ENCODE data around the gene RPL13. TPM values are rescaled to one million over a fixed set of nuclear protein-coding genes. Genes with fewer than 3 reads are reported as not detected.

The RPL13 gene
- total RNA-seq, 1 experiment from 2014 or later, result 2,846 TPM

- H3K9me3 ChIP-seq, result no peaks in the 10 kb centered on the region
- peaks cover 12% of the 10 kb centered on the region for H3K4me1 ChIP-seq
- ChIA-PET CTCF (no interaction called here), POLR2A (no interaction called here)
- 0 out of 2 replicates have a peak, but pooled peaks cover under 1% of the 10 kb centered on the region for H3K36me3 ChIP-seq (ENCODE audit: control insufficient read depth, insufficient read depth, low read length)
- Mint-ChIP-seq H3K27ac (ENCODE audit: unreplicated experiment) (no peak overlapping the region), H3K4me3 (ENCODE audit: unreplicated experiment) (no peak overlapping the region), H3K27me3 (ENCODE audit: insufficient read depth, unreplicated experiment) (no peaks in the 10 kb centered on the region), H3K4me1 (ENCODE audit: low read depth, unreplicated experiment) (peaks cover 8% of the 10 kb centered on the region), H3K36me3 (ENCODE audit: insufficient read depth, unreplicated experiment) (peaks cover 81% of the 10 kb centered on the region), H3K9me3 (ENCODE audit: unreplicated experiment) (no peaks in the 10 kb centered on the region)
- no peak for TF ChIP-seq CTCF (IDR thresholded peaks at IDR 0.05; ENCODE audit: insufficient read depth in 1 of 2, low read depth in 1 of 2, low read length in 1 of 2, severe bottlenecking in 1 of 2, unreplicated experiment in 1 of 2)
- no peak for DNase-seq
- H3K27me3 ChIP-seq (replicated peaks; ENCODE audit: control insufficient read depth, insufficient read depth, low read length), result no peaks in the 10 kb centered on the region
- no peak overlapping the region for H3K4me3 ChIP-seq (ENCODE audit: low read depth, low read length)
- intact Hi-C loops (cut with micrococcal nuclease; ENCODE audit: unreplicated experiment), result no loop called here
- no TSS peak for BruUV-seq (replicated peaks)
Measured at GRCh38 chr16:89555780-89556179, 4.7 kb upstream of the RPL13 start.

- CTCF ChIA-PET, result interaction anchor here (0.6 to 1.4 kb wide), 9 partner anchors 20 to 704 kb away, joined by 3 to 9 read pairs (median 4); partner anchors contain the start of gene SPG7
- Mint-ChIP-seq H3K4me1 (ENCODE audit: low read depth, unreplicated experiment) (peaks cover 12% of the 10 kb centered on the region), H3K4me3 (ENCODE audit: unreplicated experiment) (peak overlapping the region; percentile 24)
Measured at GRCh38 chr16:89556750-89557689, 3.5 kb upstream of the RPL13 start.

More at GRCh38 chr16:89556750-89557689, 3.5 kb upstream of the RPL13 start:
- BruUV-seq (replicated peaks), result no TSS peak
- Histone ChIP-seq H3K27me3 (replicated peaks; ENCODE audit: control insufficient read depth, insufficient read depth, low read length) (no peaks in the 10 kb centered on the region), H3K4me1 (peaks cover 16% of the 10 kb centered on the region), H3K36me3 (ENCODE audit: control insufficient read depth, insufficient read depth, low read length) (peaks cover 6% of the 10 kb centered on the region), H3K4me3 (ENCODE audit: low read depth, low read length) (no peak overlapping the region), H3K9me3 (no peaks in the 10 kb centered on the region)
- H3K36me3 Mint-ChIP-seq (ENCODE audit: insufficient read depth, unreplicated experiment), result peaks cover 81% of the 10 kb centered on the region
- intact Hi-C loops (cut with micrococcal nuclease; ENCODE audit: unreplicated experiment), result no loop called here
- H3K27me3 Mint-ChIP-seq (ENCODE audit: insufficient read depth, unreplicated experiment), result no peaks in the 10 kb centered on the region
- peak overlapping the region; percentile 55 for H3K27ac Mint-ChIP-seq (ENCODE audit: unreplicated experiment)
- H3K9me3 Mint-ChIP-seq (ENCODE audit: unreplicated experiment), result no peaks in the 10 kb centered on the region
- TF ChIP-seq CTCF (IDR thresholded peaks at IDR 0.05; ENCODE audit: insufficient read depth in 1 of 2, low read depth in 1 of 2, low read length in 1 of 2, severe bottlenecking in 1 of 2, unreplicated experiment in 1 of 2), result peak; percentile 85 to 91
- POLR2A ChIA-PET, result no interaction called here
- peak; percentile 80 to 88 for DNase-seq
